Erythroblast (primary cell): ENCODE measurements around the gene THADA.

ENCODE experiments used
- DNase-seq, 2 experiments: peaks; one replicate each; lab custom pipeline; 2025; lab: John Stamatoyannopoulos, UW
- GATA1 ChIP-seq: IDR thresholded peaks from 2 replicates; pipeline ENCODE4 v1.6.1; 2011; ENCODE audit warnings: low read depth, mild to moderate bottlenecking, control low read depth, low read length, moderate library complexity
- POLR2A ChIP-seq: IDR thresholded peaks from 2 replicates; pipeline ENCODE4 v1.6.1; 2011; ENCODE audit warnings: mild to moderate bottlenecking, low read length

The THADA gene

DNA sequence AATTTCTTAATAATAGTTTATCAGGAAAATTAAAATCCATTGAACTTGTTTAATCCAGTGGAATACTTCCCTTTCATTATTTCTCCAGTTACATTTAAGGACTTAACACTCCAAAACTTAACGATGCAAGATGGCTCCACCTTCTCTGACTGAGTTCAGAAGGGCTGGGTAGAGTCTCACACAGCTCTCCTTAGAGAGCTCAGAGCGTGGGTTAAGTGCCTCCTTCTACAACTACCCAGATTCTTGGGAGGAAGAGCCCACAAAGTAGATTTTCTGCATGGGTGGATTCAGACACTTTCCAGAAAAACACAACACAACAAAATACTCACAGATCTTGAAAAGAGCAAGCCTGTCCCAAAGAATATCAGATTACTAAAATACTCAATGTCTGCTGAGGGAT is 130.6 kb downstream of the THADA start:
- TF ChIP-seq POLR2A (no peak), GATA1 (no peak)
- no peak for DNase-seq

- TF ChIP-seq GATA1 (no peak), POLR2A (no peak)
- DNase-seq = no peak
Observed at GRCh38 chr2:43464590-43464989, 131.2 kb downstream of the THADA start.

DNA sequence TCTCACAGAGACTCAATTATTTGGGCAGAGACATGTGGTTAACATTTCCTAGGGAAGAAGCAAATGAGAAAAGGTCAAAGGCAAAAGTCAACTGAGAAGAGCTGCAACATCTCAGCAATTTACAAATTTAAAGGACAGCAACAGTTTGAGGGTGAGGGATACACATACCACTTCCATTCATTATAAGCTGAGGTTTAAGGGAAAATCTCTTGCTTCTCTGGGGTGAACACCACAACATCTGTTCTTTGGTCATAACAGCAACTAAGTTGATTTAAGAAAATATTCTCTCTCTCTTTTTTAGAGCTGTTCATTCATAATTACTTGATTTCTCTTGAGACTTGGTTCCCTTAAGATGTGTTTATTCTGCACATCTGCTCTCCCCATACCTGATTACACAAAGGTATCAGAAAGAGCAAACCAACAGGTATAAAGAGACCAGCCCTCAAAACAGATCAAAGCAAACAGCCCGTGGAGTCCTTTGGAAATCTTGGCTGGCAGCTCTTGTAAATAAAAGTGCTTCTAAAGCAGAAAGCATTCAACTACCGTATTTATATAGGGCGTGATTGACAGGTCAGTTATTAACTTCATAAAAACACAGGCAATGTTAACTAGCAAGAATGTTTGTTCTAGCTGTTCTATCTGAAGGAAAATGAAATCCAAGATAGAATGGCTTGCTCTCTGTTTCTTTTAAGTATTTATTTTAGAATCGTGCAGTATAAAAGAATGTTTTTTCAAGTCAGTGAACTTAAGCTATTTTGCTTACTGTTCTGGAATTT is 132.8 kb downstream of the THADA start:
- TF ChIP-seq POLR2A = no peak
- no peak for TF ChIP-seq GATA1
- no peak for DNase-seq

- no peak for DNase-seq
- no peak for TF ChIP-seq GATA1
- no peak for TF ChIP-seq POLR2A
Observed at GRCh38 chr2:43461453-43462073, 134.3 kb downstream of the THADA start.

DNA sequence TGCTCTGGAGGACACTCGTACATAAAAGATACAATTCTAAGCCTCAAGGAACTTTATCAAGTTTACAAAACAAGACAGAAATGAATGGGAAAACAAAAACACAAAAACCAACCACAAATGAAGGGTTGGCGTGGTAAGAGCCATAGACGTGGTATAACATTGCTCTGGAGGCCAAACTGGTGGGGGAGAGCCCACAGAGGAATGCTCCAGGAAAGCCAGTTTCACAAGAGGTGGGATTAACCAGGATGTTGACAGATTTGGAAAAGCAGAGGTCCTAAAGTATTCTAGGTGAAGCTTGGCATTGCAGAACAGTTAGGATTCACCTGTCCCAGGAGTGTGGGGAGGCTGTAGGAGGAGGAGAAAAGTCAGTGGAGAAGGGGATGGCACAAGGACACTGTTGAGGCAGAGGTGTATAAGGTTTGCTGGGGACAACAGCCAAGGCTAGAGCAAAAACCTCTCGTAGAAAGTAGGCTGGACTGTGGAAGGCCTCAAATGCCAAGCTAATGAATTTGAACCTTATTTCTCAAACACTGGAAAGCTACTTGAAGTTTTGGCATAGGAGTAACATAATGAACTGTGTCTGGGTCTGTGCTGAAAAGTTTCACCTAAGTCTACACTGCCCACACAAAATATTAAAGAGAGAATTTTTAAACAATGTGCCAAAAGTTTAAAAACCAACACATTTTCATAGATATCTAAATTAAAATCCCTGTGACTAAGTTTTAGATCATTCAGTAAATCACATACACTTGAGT is 135.1 kb downstream of the THADA start:
- TF ChIP-seq POLR2A = no peak
- no peak for TF ChIP-seq GATA1
- DNase-seq = no peak

DNA sequence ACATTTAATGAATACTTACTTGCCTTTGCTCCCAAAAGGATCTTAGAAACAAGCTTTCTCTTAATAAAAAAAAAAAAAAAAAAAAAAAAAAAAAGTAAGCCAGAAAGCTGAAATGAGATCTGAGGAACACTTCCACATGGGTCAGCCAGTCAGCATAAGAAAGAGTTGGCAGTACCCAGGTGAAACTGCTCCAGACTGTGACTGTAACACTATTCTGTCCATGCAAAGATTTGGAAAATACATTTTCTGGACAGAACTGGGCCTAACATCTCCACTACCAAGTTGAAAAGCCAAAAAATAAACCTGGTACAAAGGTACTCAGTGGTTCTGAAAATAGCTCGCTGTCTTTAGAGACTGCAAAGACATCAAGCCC is 135.7 kb downstream of the THADA start:
- TF ChIP-seq POLR2A (no peak), GATA1 (no peak)
- DNase-seq = no peak

- TF ChIP-seq POLR2A (no peak), GATA1 (no peak)
- DNase-seq = no peak
Observed at GRCh38 chr2:43459446-43460173, 136.2 kb downstream of the THADA start.

DNA sequence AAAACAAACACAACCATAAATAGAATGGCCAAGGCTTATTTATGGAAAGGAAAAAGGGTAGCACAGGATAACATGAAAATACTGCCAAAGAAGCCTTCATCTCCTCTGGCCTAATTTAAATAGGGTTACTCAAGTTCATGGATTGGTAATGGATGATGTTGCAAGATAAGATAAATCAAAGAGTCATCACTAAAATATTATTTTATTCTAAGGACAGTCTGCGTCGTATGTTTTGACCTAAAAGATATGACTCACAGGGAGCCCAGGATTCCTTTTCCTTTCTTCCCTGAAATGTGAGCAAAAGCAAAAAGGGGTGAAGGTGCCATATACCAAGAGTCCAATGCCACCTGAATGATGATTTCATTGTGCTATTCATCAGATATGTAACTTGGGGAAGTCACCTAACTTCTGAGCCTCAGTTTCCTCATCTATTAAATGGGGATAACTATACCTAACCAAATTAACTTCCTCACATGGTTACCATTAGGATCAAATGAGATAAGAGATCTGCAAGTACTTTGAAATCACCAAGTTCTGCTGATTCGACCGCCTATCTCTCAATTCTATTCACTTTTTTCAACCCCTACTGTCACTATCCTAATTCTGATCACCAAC is 137.7 kb downstream of the THADA start:
- TF ChIP-seq GATA1 = no peak
- TF ChIP-seq POLR2A = no peak
- DNase-seq = no peak

- DNase-seq = no peak
- TF ChIP-seq POLR2A (no peak), GATA1 (no peak)
Observed at GRCh38 chr2:43455731-43456642, 139.9 kb downstream of the THADA start.

DNA sequence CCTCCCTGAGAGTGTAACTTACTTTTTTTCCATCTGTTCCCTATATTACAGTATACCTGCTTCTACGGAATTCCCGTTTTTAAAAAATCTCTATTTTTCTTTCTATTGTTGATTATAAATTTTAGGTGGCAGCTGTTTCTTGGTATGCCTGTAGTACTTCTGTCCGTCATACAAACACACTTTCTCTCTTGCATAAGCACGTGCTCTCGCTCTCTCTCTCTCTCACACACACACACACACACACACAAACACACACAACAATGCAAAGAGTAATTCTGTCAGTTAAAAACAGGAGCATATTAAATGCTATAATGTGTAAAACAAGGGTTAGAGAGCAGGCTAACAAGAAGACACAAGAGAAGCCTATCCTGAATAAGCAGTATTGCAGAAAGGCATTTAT is 140.5 kb downstream of the THADA start:
- TF ChIP-seq POLR2A (no peak), GATA1 (no peak)
- DNase-seq = no peak

DNA sequence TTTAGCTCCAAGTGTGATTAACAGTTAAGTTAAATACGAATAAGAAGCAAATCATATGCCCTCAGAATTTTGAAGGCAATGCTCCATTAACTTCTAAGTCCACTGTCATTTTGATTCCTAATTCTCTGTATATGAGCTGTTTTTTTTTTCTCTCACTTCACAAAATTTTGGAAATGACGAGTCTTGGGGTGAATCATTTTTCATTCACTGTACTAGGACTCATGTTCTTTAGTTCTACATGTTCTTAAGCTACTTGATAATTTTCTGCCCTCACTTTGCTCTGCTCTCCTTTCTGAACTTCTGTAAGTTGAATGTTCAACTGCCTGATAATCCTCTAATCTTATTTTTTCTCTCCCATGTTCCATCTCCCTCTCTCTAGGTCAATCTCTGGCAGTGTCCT is 141.0 kb downstream of the THADA start:
- no peak for TF ChIP-seq GATA1
- TF ChIP-seq POLR2A = no peak
- no peak for DNase-seq
